ENCODE data around the gene MKLN1. TPM values are rescaled to one million over a fixed set of nuclear protein-coding genes. Genes with fewer than 3 reads are reported as not detected.

MKLN1 gene
- total RNA-seq, 1 experiment from 2014 or later = 34.3 TPM

DNA sequence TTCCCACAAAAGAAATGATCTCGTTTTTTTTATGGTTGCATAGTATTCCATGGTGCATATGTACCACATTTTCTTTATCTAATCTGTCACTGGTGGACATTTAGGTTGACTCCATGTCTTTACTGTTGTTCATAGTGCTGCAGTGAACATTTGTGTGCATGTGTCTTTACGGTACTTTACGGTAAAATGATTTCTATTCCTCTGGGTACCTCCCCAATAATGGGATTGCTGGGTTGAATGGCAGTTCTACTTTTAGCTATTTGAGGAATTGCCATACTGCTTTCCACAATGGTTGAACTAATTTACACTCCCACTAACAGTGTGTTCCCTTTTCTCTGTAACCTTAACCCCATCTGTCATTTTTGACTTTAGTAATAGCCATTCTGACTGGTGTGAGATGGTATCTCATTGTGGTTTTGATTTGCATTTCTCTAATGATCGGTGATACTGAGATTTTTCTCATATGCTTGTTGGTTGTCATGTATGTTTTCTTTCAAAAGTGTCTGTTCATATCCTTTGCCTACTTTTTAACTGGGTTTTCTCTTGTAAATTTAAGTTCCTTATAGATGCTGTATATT is 37.2 kb downstream of the MKLN1 start:
- Mint-ChIP-seq H3K27me3 (ENCODE audit: low read depth) (no peaks in the 10 kb centered on the region), H3K4me3 (no peak overlapping the region), H3K27ac (no peak overlapping the region), H3K9me3 (no peaks in the 10 kb centered on the region), H3K4me1 (peaks cover 41 to 51% of the 10 kb centered on the region in 2 experiments), H3K36me3 (ENCODE audit: insufficient read depth in 1 of 3, low read depth in 3 of 3) (no peaks in the 10 kb centered on the region)
- Histone ChIP-seq H2BK12ac (ENCODE audit: insufficient read length, low read depth, low read length) (no peak overlapping the region), H3K27me3 (ENCODE audit: insufficient read depth, low read length) (no peaks in the 10 kb centered on the region), H3K14ac (ENCODE audit: insufficient read depth, low read length) (no peak overlapping the region), H2AFZ (ENCODE audit: low read length) (no peak overlapping the region), H2BK20ac (ENCODE audit: low read depth, low read length, poor library complexity, severe bottlenecking) (no peak overlapping the region), H3T11ph (ENCODE audit: low read length) (no peak overlapping the region), H4K5ac (ENCODE audit: insufficient read length, low read depth, low read length) (no peak overlapping the region), H3K23me2 (ENCODE audit: insufficient read length, low read depth, low read length, poor library complexity, severe bottlenecking) (no peaks in the 10 kb centered on the region), H4K8ac (replicated peaks; ENCODE audit: insufficient read length, low read depth, low read length) (no peak overlapping the region), H2AK5ac (ENCODE audit: insufficient read length, low read length) (no peak overlapping the region), H3K9ac (ENCODE audit: extremely low read depth, insufficient read length, low read length) (no peak overlapping the region), H3K18ac (ENCODE audit: insufficient read length, low read depth, low read length) (no peak overlapping the region), H4K91ac (ENCODE audit: insufficient read length, low read depth, low read length) (no peak overlapping the region), H2BK120ac (ENCODE audit: low read depth, low read length, poor library complexity, severe bottlenecking) (no peak overlapping the region), H2BK5ac (ENCODE audit: insufficient read length, low read length) (no peak overlapping the region), H3K27ac (ENCODE audit: insufficient read length, low read depth, low read length) (no peak overlapping the region), H3K56ac (ENCODE audit: insufficient read length, low read depth, low read length) (no peak overlapping the region), H2BK15ac (ENCODE audit: low read depth, low read length) (no peak overlapping the region; the same call in 1 of the 2 replicates), H3K4ac (ENCODE audit: low read depth, low read length) (no peak overlapping the region), H3K79me1 (ENCODE audit: insufficient read depth, low read depth, low read length, poor library complexity, severe bottlenecking) (no peaks in the 10 kb centered on the region), H3K9me3 (ENCODE audit: control insufficient read depth, low read depth, low read length) (no peaks in the 10 kb centered on the region), H3K79me2 (ENCODE audit: insufficient read depth, low read length) (peaks cover 17% of the 10 kb centered on the region; the same call in 1 of the 2 replicates), H3K4me2 (ENCODE audit: insufficient read depth, insufficient read length, low read length) (no peak overlapping the region), H3K4me1 (ENCODE audit: insufficient read depth, low read length) (no peaks in the 10 kb centered on the region; the same call in 1 of the 2 replicates), H4K20me1 (ENCODE audit: control insufficient read depth, insufficient read depth, insufficient read length) (no peaks in the 10 kb centered on the region), H3K23ac (ENCODE audit: insufficient read length, low read depth, low read length) (no peak overlapping the region)
- DNase-seq = no peak
- WGBS (ENCODE audit: extremely low coverage, insufficient read length, low lambda C conversion rate) = no CpG with 5 or more reads among the region's 4 CpGs
- no peak for TF ChIP-seq CTCF (conservative IDR thresholded peaks at IDR 0.05)
